Stimulated activated CD8-positive, alpha-beta memory T cell treated with anti-CD3 and anti-CD28 coated beads, Interleukin-15, amount 100 ng/mL, for 4 hours (primary cell): ENCODE measurements around the gene ATXN8OS.
"Not testable (repeated sequence)": the region's sequence is repeated elsewhere in the genome, so short reads cannot be mapped to it uniquely, and the experiment has no call there.

Experiments used
- DNase-seq, 2 donors: peaks; one replicate each; pipeline ENCODE4 v3.0.0-alpha.2; 2020; ENCODE audit warnings: low read depth in 2 of 2

The ATXN8OS gene

GRCh38 chr13:70107498-70108281 is at the start of gene ATXN8OS:
Gene ATXN8OS (plus strand): TSS chr13:70107826.
- no peak for DNase-seq

GRCh38 chr13:70080012-70080411 is 27.6 kb upstream of the ATXN8OS start:
- no peak for DNase-seq

- DNase-seq = no peak
Observed at GRCh38 chr13:70087247-70087646, 20.4 kb upstream of the ATXN8OS start.

GRCh38 chr13:70088926-70089325 is 18.7 kb upstream of the ATXN8OS start:
- DNase-seq = no peak

- no peak for DNase-seq
Observed at GRCh38 chr13:70090036-70090723, 17.4 kb upstream of the ATXN8OS start.

GRCh38 chr13:70098669-70099068 is 9.0 kb upstream of the ATXN8OS start:
- no peak for DNase-seq

- DNase-seq = no peak
Observed at GRCh38 chr13:70104481-70104880, 3.1 kb upstream of the ATXN8OS start.

- DNase-seq = no peak
Observed at GRCh38 chr13:70107125-70107497, 515 bp upstream of the ATXN8OS start.

GRCh38 chr13:70108356-70109105 is 905 bp downstream of the ATXN8OS start, which contains the start of gene KLHL1:
Gene KLHL1 (minus strand): TSS chr13:70108452. CDS start chr13:70107699, 753 bp downstream.
- DNase-seq = no peak

GRCh38 chr13:70117338-70117905 is 9.8 kb downstream of the ATXN8OS start:
- no peak for DNase-seq

- DNase-seq = no peak
Observed at GRCh38 chr13:70125693-70126092, 18.1 kb downstream of the ATXN8OS start.

- DNase-seq = no peak
Observed at GRCh38 chr13:70128098-70128497, 20.5 kb downstream of the ATXN8OS start.

GRCh38 chr13:70142658-70143057 is 35.0 kb downstream of the ATXN8OS start:
- DNase-seq = not testable (repeated sequence)

- DNase-seq = no peak
Observed at GRCh38 chr13:70162141-70162540, 54.5 kb downstream of the ATXN8OS start.

GRCh38 chr13:70170689-70171088 is 63.1 kb downstream of the ATXN8OS start:
- no peak for DNase-seq

- no peak for DNase-seq
Observed at GRCh38 chr13:70171151-70171550, 63.5 kb downstream of the ATXN8OS start.

GRCh38 chr13:70172946-70173597 is 65.4 kb downstream of the ATXN8OS start:
- no peak for DNase-seq

GRCh38 chr13:70173598-70173959 is 66.0 kb downstream of the ATXN8OS start:
- DNase-seq = no peak

- no peak for DNase-seq
Observed at GRCh38 chr13:70178346-70178745, 70.7 kb downstream of the ATXN8OS start.
